HepG2 (cell line): ENCODE results near the gene ASXL1. TPM values are rescaled to one million over a fixed set of nuclear protein-coding genes. Genes with fewer than 3 reads are reported as not detected.
A peak's percentile ranks its signal among the peaks of the same experiment; 100 is the strongest.

Experiments used
- BORCS8-MEF2B ChIP-seq: sonication (generic); formaldehyde crosslinking; IDR thresholded peaks from 2 replicates; pipeline ENCODE4 v1.8.0; 2022; ENCODE audit warnings: mild to moderate bottlenecking, missing genetic modification reagents
- DPF2 ChIP-seq: sonication (generic); formaldehyde crosslinking; IDR thresholded peaks from 2 replicates; pipeline ENCODE4 v1.4.0; 2020; ENCODE audit warnings: mild to moderate bottlenecking, low read depth, missing genetic modification reagents, borderline replicate concordance
- ETS1 ChIP-seq: sonication (generic); formaldehyde crosslinking; IDR thresholded peaks from 2 replicates; pipeline ENCODE4 v1.4.0; 2020; ENCODE audit warnings: missing genetic modification reagents
- GATAD2A ChIP-seq: IDR thresholded peaks from 2 replicates; pipeline ENCODE4 v1.6.1; 2016
- GMEB2 ChIP-seq: IDR thresholded peaks from 2 replicates; pipeline ENCODE4 v1.6.1; 2016; ENCODE audit warnings: missing biosample characterization, missing genetic modification reagents, low read depth
- GPBP1L1 ChIP-seq: sonication (generic); formaldehyde crosslinking; IDR thresholded peaks from 2 replicates; pipeline ENCODE4 v1.5.0; 2020; ENCODE audit warnings: mild to moderate bottlenecking, missing genetic modification reagents
- HMG20B ChIP-seq: conservative IDR thresholded peaks from 2 replicates; pipeline ENCODE4 v1.6.1; 2016; ENCODE audit warnings: missing genetic modification reagents, missing compliant biosample characterization
- HNF1B ChIP-seq: sonication (generic); formaldehyde crosslinking; IDR thresholded peaks from 2 replicates; pipeline ENCODE4 v1.5.1; 2020; ENCODE audit warnings: mild to moderate bottlenecking, moderate library complexity, missing genetic modification reagents
- HNRNPLL ChIP-seq: fragments of 200-400 bp; formaldehyde crosslinking; IDR thresholded peaks from 2 replicates; pipeline ENCODE4 v1.6.1; 2017; ENCODE audit warnings: mild to moderate bottlenecking, low read depth, low read length; ENCODE audit not compliant: poor library complexity, severe bottlenecking
- RAD51 ChIP-seq: fragments of 450-650 bp; IDR thresholded peaks from 2 replicates; pipeline ENCODE4 v1.6.1; 2016; ENCODE audit warnings: borderline replicate concordance
- SMAD1 ChIP-seq: sonication (generic); formaldehyde crosslinking; IDR thresholded peaks from 2 replicates; pipeline ENCODE4 v1.4.0; 2020; ENCODE audit warnings: missing genetic modification reagents, low read depth, mild to moderate bottlenecking, borderline replicate concordance
- TARDBP ChIP-seq: sonication (generic); formaldehyde crosslinking; IDR thresholded peaks from 2 replicates; pipeline ENCODE4 v1.8.0; 2022; ENCODE audit warnings: mild to moderate bottlenecking, missing genetic modification reagents
- ZFP91 ChIP-seq: sonication (generic); formaldehyde crosslinking; IDR thresholded peaks from 2 replicates; pipeline ENCODE4 v1.9.0; 2022; ENCODE audit warnings: missing genetic modification reagents, mild to moderate bottlenecking, borderline replicate concordance
- ZNF10 ChIP-seq: sonication (generic); formaldehyde crosslinking; IDR thresholded peaks from 2 replicates; pipeline ENCODE4 v1.4.0; 2020; ENCODE audit warnings: mild to moderate bottlenecking, low read depth, missing genetic modification reagents, borderline replicate concordance
- ZNF275 ChIP-seq: sonication (generic); formaldehyde crosslinking; IDR thresholded peaks from 2 replicates; pipeline ENCODE4 v1.8.0; 2022; ENCODE audit warnings: missing genetic modification reagents, mild to moderate bottlenecking, inconsistent platforms, borderline replicate concordance
- ZNF780A ChIP-seq: sonication (generic); formaldehyde crosslinking; IDR thresholded peaks from 2 replicates; pipeline ENCODE4 v1.8.0; 2022; ENCODE audit warnings: mild to moderate bottlenecking, missing genetic modification reagents, moderate library complexity
- ZZZ3 ChIP-seq: sonication (generic); formaldehyde crosslinking; IDR thresholded peaks from 2 replicates; pipeline ENCODE4 v1.4.0; 2020; ENCODE audit warnings: missing genetic modification reagents, mild to moderate bottlenecking, borderline replicate concordance
- polyA plus RNA-seq, 8 experiments: library from polyadenylated mRNA; depleted of rRNA in 3 of 8; stranded (reverse) in 7 of 8; unstranded in 1 of 8; fragments of >200 nt; fragmentation: Illumina TruSeq in 4 of 8; extraction: Trizol in 4 of 8; gene quantifications; 2 replicates each; pipeline versions ENCODE4 v1.2.1 to v1.2.3, GENCODE V29; 2011 to 2016; ENCODE audit warnings: low read depth in 4 of 8, missing spikeins in 1 of 8, mixed read lengths in 1 of 8; ENCODE audit not compliant: insufficient read depth in 1 of 8
- total RNA-seq, 5 experiments: library from RNA; depleted of rRNA; stranded (reverse); fragments of >200 nt; fragmentation: Illumina TruSeq; extraction: Trizol; gene quantifications; 2 replicates each; pipeline ENCODE4 v1.2.3, GENCODE V29; 2016; ENCODE audit warnings: low read depth in 1 of 5

ASXL1 gene
- total and polyA plus RNA-seq, 2 of the 13 experiments (the other 11 are each of a cell fraction or from before 2014, with no cell fraction given): 62.1 to 74.8 TPM

GRCh38 chr20:32482442-32483261, 124.5 kb downstream of the ASXL1 start (continued):
- TF ChIP-seq ZNF275 (CRISPR knock-in tag): 0 out of 2 replicates have a peak, but pooled peaks have one; percentile 14
- no peak for TF ChIP-seq ZZZ3 (CRISPR knock-in tag)
- TF ChIP-seq ZFP91 (CRISPR knock-in tag): peak; percentile 75; the same call in 1 of the 2 replicates
- no peak for TF ChIP-seq DPF2 (CRISPR knock-in tag)
- 0 out of 2 replicates have a peak, but pooled peaks have one; percentile 52 for TF ChIP-seq TARDBP (CRISPR knock-in tag)
- TF ChIP-seq RAD51: no peak
- 0 out of 2 replicates have a peak, but pooled peaks have one; percentile 43 for TF ChIP-seq SMAD1 (CRISPR knock-in tag)
- TF ChIP-seq HNRNPLL: peak; percentile 61
- TF ChIP-seq HMG20B: 0 out of 2 replicates have a peak, but pooled peaks have one; percentile 13
- no peak; the same call in 1 of the 2 replicates for TF ChIP-seq ZNF780A
- 0 out of 2 replicates have a peak, but pooled peaks have one; percentile 71 for TF ChIP-seq ETS1 (CRISPR knock-in tag)
- TF ChIP-seq GPBP1L1 (CRISPR knock-in tag): no peak
- peak; percentile 66; the same call in 1 of the 2 replicates for TF ChIP-seq BORCS8-MEF2B
- TF ChIP-seq GMEB2 (CRISPR knock-in tag): no peak
- no peak for TF ChIP-seq ZNF10
- TF ChIP-seq GATAD2A (CRISPR knock-in tag): no peak
- TF ChIP-seq HNF1B (CRISPR knock-in tag): no peak
